Gastrocnemius medialis (tissue), 4 donors: ENCODE results near the gene DMTF1. TPM values are rescaled to one million over a fixed set of nuclear protein-coding genes. Genes with fewer than 3 reads are reported as not detected.

ENCODE experiments used
- ATAC-seq, 2 donors: fragments of 150-250 bp; one replicate each; pipeline ENCODE4 v1.9.1; 2016
- DNase-seq, 2 donors: peaks; one replicate each; pipeline ENCODE4 v3.0.0-alpha.2; 2019
- H3K27ac ChIP-seq, 4 donors: fragments of 200-600 bp; sonication (generic); 1 replicate in 1 of 4; 2 replicates in 3 of 4; pipeline ENCODE4 v1.5.1; 2016 to 2018; ENCODE audit warnings: mild to moderate bottlenecking in 2 of 4, moderate library complexity in 1 of 4
- H3K27me3 ChIP-seq, 3 donors: fragments of 200-600 bp; sonication (generic) in 2 of 3; 1 replicate in 1 of 3; 2 replicates in 2 of 3; pipeline versions ENCODE4 v1.5.1 to v1.6.0; 2016 to 2019; ENCODE audit warnings: mild to moderate bottlenecking in 1 of 3, moderate library complexity in 1 of 3
- H3K36me3 ChIP-seq, 2 donors: fragments of 200-600 bp; sonication (generic) in 1 of 2; one replicate each; pipeline ENCODE4 v1.5.1; 2017 to 2018
- H3K4me1 ChIP-seq, 2 donors: fragments of 200-600 bp; sonication (generic) in 1 of 2; one replicate each; pipeline ENCODE4 v1.5.1; 2016 to 2017; ENCODE audit warnings: mild to moderate bottlenecking in 2 of 2
- H3K4me3 ChIP-seq, 4 donors: fragments of 200-600 bp; sonication (generic) in 3 of 4; 1 replicate in 1 of 4; 2 replicates in 3 of 4; pipeline ENCODE4 v1.5.1; 2016 to 2019; ENCODE audit warnings: mild to moderate bottlenecking in 2 of 4
- H3K9me3 ChIP-seq, 3 donors: fragments of 200-600 bp; sonication (generic) in 2 of 3; 1 replicate in 1 of 3; 2 replicates in 2 of 3; pipeline ENCODE4 v1.5.1; 2016 to 2019
- POLR2A ChIP-seq, 2 donors: fragments of 450-650 bp; IDR thresholded peaks; one replicate each; pipeline ENCODE4 v1.6.1; 2017; ENCODE audit warnings: antibody characterized with exemption in 2 of 2, mild to moderate bottlenecking in 2 of 2, moderate library complexity in 2 of 2
- in situ Hi-C, 4 donors: fragments of 200-750 bp; cut with MboI; loops; one replicate each; pipeline versions ENCODE4 v1.15.0 to v1.8.0; 2017; ENCODE audit warnings: low sequenced_read_pairs in 4 of 4
- intact Hi-C: fragments of 100-400 bp; cut with DNase I; formaldehyde crosslinking; loops from one replicate; pipeline ENCODE4 v1.15.1; 2023; ENCODE audit warnings: low total_unique reads
- total RNA-seq, 4 donors: library from RNA; depleted of rRNA; stranded (reverse); fragments of >200 nt; gene quantifications; one replicate each; pipeline versions ENCODE4 v1.1.0 to v1.2.3, GENCODE V29; 2016
- TF ChIP-seq, protein P1 (sequence below), 5 experiments: fragments of 450-650 bp in 3 of 5; fragments of 200-600 bp in 2 of 5; sonication (generic) in 2 of 5; IDR thresholded peaks in 4 of 5; conservative IDR thresholded peaks in 1 of 5; 1 replicate in 4 of 5; 2 replicates in 1 of 5; pipeline ENCODE4 v1.5.1; 2016 to 2019; ENCODE audit warnings: antibody characterized with exemption in 5 of 5, mild to moderate bottlenecking in 3 of 5, moderate library complexity in 3 of 5

The DMTF1 gene
- total RNA-seq, 4 donors from 2014 or later: 10.6 to 31.9 (median 13.1) TPM

DNA sequence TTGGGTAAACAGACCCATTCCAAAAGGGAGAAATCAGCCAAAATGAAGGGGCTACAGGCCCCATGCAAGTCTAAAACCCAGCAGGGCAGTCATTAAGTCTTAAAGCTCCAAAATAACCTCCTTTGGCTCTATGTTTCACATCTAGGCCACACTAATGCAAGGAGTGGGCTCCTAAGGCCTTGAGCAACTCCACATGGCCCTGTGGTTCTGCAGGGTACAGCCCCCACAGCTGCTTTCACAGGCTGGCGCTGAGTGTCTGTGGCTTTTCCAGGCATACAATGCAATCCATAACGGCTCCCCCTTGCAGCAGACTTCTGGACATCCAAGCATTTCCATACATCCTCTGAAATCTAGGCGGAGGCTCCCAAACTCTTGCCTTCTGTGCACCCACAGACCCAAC, 58.3 kb downstream of the DMTF1 start:
- intact Hi-C loops: no loop called here
- no peaks in the 10 kb centered on the region for H3K36me3 ChIP-seq
- no peak for TF ChIP-seq POLR2A (IDR thresholded peaks at IDR 0.05)
- TF ChIP-seq, protein P1, sequence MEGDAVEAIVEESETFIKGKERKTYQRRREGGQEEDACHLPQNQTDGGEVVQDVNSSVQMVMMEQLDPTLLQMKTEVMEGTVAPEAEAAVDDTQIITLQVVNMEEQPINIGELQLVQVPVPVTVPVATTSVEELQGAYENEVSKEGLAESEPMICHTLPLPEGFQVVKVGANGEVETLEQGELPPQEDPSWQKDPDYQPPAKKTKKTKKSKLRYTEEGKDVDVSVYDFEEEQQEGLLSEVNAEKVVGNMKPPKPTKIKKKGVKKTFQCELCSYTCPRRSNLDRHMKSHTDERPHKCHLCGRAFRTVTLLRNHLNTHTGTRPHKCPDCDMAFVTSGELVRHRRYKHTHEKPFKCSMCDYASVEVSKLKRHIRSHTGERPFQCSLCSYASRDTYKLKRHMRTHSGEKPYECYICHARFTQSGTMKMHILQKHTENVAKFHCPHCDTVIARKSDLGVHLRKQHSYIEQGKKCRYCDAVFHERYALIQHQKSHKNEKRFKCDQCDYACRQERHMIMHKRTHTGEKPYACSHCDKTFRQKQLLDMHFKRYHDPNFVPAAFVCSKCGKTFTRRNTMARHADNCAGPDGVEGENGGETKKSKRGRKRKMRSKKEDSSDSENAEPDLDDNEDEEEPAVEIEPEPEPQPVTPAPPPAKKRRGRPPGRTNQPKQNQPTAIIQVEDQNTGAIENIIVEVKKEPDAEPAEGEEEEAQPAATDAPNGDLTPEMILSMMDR (IDR thresholded peaks at IDR 0.05 in 4 of 5, conservative IDR thresholded peaks at IDR 0.05 in 1 of 5): no peak
- no peak for ATAC-seq
- DNase-seq: no peak
- in situ Hi-C loops: no loop called here
- peaks cover 0 to 7% of the 10 kb centered on the region in 2 donors for H3K4me1 ChIP-seq
- no peak overlapping the region for H3K27ac ChIP-seq
- H3K27me3 ChIP-seq: no peaks in the 10 kb centered on the region
- no peak overlapping the region for H3K4me3 ChIP-seq
- H3K9me3 ChIP-seq: peaks cover 0 to 2% (median 0%) of the 10 kb centered on the region in 3 donors

DNA sequence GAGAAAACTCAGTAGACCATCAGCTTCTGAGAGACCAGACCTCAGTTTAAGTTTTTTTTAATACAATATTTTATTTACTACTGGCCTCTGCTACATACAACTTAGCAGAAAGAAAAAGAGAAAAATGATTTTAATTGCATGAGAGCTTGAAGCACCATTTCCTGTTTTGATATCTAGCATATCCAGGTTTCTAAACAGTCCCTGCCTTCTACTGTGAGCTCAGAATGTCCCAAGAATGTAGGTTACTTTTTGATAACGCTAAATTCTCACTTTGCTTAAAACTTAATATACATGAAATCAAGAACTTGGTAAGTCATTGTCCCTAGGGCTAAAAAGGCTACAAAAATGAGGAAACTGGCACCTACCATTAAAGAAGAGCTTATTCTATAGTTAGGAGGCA, 60.2 kb downstream of the DMTF1 start:
- Histone ChIP-seq H3K9me3 (no peaks in the 10 kb centered on the region), H3K27ac (no peak overlapping the region), H3K4me1 (peaks cover 0 to 12% of the 10 kb centered on the region in 2 donors), H3K27me3 (no peaks in the 10 kb centered on the region), H3K36me3 (no peaks in the 10 kb centered on the region), H3K4me3 (no peak overlapping the region)
- intact Hi-C loops (no loop called here), in situ Hi-C loops (no loop called here)
- DNase-seq: no peak
- no peak for TF ChIP-seq POLR2A (IDR thresholded peaks at IDR 0.05)
- TF ChIP-seq, protein P1 (IDR thresholded peaks at IDR 0.05 in 4 of 5, conservative IDR thresholded peaks at IDR 0.05 in 1 of 5): no peak
- no peak for ATAC-seq

DNA sequence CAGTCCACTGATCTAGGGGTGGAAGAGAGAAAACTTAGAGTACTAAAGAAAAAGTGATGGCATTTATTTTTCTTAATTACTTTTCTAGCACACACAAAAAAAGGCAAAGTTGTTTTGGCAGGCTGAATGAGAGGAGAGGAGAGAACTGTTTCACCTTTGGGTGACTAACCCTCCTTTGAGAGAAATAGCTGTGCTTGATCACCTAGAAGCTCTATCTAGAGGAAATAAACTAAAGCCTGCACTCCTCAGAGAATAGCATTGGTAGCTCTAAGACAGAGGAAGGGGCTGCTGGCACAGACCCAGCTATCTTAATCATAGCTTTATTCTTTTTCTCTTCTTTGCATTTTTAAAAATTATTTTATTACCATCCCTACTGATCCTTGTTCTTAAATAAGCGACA, 61.0 kb downstream of the DMTF1 start:
- no peaks in the 10 kb centered on the region for H3K27me3 ChIP-seq
- peaks cover 0 to 12% of the 10 kb centered on the region in 2 donors for H3K4me1 ChIP-seq
- H3K36me3 ChIP-seq: no peaks in the 10 kb centered on the region
- in situ Hi-C loops (no loop called here), intact Hi-C loops (no loop called here)
- H3K9me3 ChIP-seq: no peaks in the 10 kb centered on the region
- ATAC-seq: no peak
- H3K27ac ChIP-seq: no peak overlapping the region
- no peak overlapping the region for H3K4me3 ChIP-seq
- TF ChIP-seq, protein P1 (IDR thresholded peaks at IDR 0.05 in 4 of 5, conservative IDR thresholded peaks at IDR 0.05 in 1 of 5): no peak
- TF ChIP-seq POLR2A (IDR thresholded peaks at IDR 0.05): no peak
- DNase-seq: no peak

DNA sequence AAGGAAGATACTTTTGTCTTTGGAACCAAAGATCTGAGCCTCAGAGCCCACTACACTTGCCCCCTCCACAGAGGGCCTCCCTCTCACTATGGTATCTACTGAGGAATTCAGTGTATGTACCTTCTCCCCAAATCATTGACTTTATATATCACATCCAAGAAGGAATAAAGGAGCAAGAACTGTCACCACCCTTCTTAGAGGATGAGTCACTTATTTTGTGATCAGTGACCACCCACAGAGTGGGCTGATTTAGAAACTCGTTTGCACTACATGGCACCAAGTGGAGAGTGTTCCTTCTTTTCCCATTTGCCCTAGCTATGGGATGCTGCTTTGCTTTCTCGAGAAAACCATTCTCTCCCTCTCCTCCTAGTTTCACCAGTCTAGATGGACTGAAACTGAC, 61.6 kb downstream of the DMTF1 start:
- Histone ChIP-seq H3K4me3 (no peak overlapping the region), H3K36me3 (no peaks in the 10 kb centered on the region), H3K27me3 (no peaks in the 10 kb centered on the region), H3K27ac (no peak overlapping the region), H3K9me3 (no peaks in the 10 kb centered on the region), H3K4me1 (peaks cover 0 to 12% of the 10 kb centered on the region in 2 donors)
- in situ Hi-C loops: no loop called here
- intact Hi-C loops: no loop called here
- ATAC-seq (no peak), DNase-seq (no peak)
- TF ChIP-seq POLR2A (IDR thresholded peaks at IDR 0.05): no peak
- TF ChIP-seq, protein P1 (IDR thresholded peaks at IDR 0.05 in 4 of 5, conservative IDR thresholded peaks at IDR 0.05 in 1 of 5): no peak

DNA sequence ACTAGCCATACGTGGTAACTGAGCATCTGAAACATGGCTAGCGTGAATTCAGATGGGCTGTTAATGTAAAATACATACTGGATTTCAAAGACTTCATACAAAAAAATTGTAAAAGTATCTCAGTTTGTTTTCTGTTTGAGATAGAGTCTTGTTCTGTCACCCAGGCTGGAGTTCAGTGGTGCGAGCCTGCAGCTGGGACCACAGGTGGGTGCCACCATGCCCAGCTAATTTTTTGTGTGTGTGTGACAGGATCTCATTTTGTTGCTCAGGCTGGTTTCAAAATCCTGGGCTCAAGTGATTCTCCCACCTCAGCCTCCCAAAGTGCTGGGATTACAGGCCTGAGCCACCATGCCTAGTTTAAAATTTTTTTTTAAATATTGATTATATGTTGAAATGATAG, 62.8 kb downstream of the DMTF1 start:
- H3K4me3 ChIP-seq: no peak overlapping the region
- ATAC-seq: no peak
- no peak for DNase-seq
- no peak overlapping the region for H3K27ac ChIP-seq
- H3K9me3 ChIP-seq: no peaks in the 10 kb centered on the region
- TF ChIP-seq POLR2A (IDR thresholded peaks at IDR 0.05): no peak
- TF ChIP-seq, protein P1 (IDR thresholded peaks at IDR 0.05 in 4 of 5, conservative IDR thresholded peaks at IDR 0.05 in 1 of 5): no peak
- peaks cover 0 to 12% of the 10 kb centered on the region in 2 donors for H3K4me1 ChIP-seq
- H3K36me3 ChIP-seq: no peaks in the 10 kb centered on the region
- in situ Hi-C loops (no loop called here), intact Hi-C loops (loop anchor here (5.0 kb wide), 2 partner anchors 63 to 158 kb away; partner anchors contain the start of genes DMTF1 and ELAPOR2)
- H3K27me3 ChIP-seq: no peaks in the 10 kb centered on the region
